ENCODE results near the gene ULK4.
A peak's percentile ranks its signal among the peaks of the same experiment; 100 is the strongest.
"Not testable (repeated sequence)": the region's sequence is repeated elsewhere in the genome, so short reads cannot be mapped to it uniquely, and the experiment has no call there.

The ULK4 gene

GRCh38 chr3:41690766-41691563 is 270.9 kb downstream of the ULK4 start:
- DNase-seq (ENCODE audit: low read depth) = no peak

- peak; percentile 79 for DNase-seq (ENCODE audit: low read depth)
Observed at GRCh38 chr3:41688595-41689380, 273.1 kb downstream of the ULK4 start.

DNA sequence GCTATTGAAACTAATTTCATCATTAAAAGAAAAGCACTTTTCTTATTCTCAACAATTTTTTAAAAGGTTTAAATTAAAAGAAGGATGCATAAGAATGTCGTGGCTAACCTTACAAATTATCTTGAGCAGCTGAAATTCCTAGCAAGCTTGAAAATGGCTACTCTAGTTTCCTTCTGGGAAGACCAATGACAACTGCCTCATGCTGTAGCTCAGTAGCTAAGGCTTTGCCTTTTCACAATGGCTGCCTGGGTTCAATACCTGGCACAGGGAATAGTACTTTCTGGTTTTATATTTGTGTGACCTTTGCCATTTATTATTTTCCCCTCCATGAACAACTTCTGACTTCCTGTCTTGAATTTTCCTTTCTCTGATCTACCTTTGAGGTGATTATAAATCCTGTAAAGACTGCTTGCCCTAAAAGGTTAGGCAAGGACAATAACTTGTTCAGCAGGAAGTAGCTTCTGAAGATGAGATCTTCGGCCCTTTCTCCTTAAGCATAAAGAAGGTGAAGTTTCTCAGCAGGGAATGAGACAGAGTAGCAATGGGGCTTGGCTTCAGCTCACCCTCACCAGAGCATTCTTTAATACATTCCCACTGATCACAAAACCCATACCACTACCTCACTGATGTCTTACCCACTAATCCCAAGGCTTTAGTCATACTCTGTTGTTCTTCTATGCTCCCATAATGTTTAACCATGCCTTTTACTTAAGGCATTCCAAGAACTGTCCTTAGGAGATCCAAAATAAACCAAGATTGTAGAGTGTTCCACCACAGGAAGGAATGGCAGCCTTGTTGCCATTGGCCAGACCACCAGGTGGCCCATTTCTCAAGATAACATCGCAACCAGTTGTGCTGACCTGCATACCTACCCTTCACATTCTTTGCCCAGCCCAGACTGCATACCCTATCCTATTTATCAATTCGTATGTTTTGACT is 276.8 kb downstream of the ULK4 start:
- DNase-seq (ENCODE audit: low read depth) = peak; percentile 53

DNA sequence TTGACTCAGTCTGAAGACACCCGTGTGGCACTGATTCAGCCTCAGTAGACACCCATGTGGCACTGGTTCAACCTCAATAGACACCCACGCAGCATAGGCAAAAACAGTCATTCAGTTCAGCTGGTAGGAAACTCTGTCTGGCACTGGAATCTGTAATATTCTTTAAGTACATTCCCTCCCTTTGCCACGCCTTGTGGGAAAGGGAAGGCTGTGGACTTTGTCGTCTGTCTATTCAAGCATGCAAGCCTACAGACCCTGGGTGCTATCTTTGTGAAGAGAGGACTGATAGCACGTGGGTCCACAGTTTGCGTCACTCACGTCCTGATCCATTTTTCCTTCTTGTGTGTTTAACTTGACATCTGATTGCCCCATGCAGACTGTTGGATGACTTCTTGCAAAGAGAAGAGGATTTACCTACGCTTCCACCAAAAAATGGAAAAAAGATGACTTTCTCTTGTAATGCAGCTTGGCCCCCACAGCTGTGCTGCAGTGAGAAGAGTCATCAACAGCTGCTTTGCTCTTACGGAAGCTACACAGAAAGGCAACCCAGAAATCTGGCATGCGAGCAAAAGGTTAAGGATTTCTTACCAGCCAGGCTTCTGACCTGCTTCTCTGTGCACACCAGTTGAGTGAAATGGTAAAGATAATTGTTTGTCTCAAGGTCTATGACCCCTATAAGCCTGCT is 278.1 kb downstream of the ULK4 start:
- DNase-seq (ENCODE audit: low read depth) = peak; percentile 38

GRCh38 chr3:41682996-41683395 is 278.9 kb downstream of the ULK4 start:
- DNase-seq (ENCODE audit: low read depth) = peak; percentile 87

- DNase-seq (ENCODE audit: low read depth) = no peak
Observed at GRCh38 chr3:41682382-41682781, 279.5 kb downstream of the ULK4 start.

GRCh38 chr3:41681479-41681878 is 280.4 kb downstream of the ULK4 start:
- DNase-seq (ENCODE audit: low read depth) = peak; percentile 97

- DNase-seq (ENCODE audit: low read depth) = no peak
Observed at GRCh38 chr3:41679374-41679773, 282.5 kb downstream of the ULK4 start.

DNA sequence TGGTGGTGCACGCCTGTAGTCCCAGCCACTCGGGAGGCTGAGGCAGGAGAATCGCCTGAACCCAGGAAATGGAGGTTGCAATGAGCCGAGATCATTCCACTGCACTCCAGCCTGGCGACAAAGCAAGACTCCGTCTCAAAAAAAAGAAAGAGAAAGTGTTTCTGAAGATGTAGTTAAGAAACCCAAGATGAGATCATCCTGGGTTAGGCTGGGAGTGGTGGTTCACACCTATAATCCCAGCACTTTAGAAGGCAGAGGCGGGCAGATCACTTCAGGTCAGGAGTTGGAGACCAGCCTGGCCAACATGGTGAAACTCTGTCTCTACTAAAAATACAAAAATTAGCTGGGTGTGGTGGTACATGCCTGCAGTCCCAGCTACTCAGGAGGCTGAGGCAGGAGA is 286.8 kb downstream of the ULK4 start:
- DNase-seq (ENCODE audit: low read depth) = not testable (repeated sequence)

- DNase-seq (ENCODE audit: low read depth) = peak; percentile 47
Observed at GRCh38 chr3:41674449-41674848, 287.5 kb downstream of the ULK4 start.

GRCh38 chr3:41673650-41674049 is 288.3 kb downstream of the ULK4 start:
- DNase-seq (ENCODE audit: low read depth) = peak; percentile 72

GRCh38 chr3:41668379-41668778 is 293.5 kb downstream of the ULK4 start:
- DNase-seq (ENCODE audit: low read depth) = no peak

DNA sequence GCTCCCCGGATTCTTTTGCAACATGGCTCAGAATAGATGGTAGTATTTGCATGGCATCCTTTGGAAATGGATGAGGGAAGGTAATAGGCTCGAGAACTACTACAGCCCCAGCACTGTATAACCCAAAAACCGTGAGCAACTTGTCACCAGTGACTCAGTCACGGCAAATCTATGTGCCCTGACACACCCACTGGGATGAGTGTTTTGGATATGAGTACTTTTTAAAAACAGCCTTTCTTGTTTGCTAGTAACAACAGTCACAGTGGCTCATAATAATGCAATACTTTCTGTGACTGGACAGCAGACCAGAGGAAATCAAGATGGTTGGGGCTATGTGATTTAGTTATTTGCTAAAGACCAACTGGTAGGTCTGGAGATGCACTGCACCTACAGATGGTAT is 299.6 kb downstream of the ULK4 start:
- no peak for DNase-seq (ENCODE audit: low read depth)

DNA sequence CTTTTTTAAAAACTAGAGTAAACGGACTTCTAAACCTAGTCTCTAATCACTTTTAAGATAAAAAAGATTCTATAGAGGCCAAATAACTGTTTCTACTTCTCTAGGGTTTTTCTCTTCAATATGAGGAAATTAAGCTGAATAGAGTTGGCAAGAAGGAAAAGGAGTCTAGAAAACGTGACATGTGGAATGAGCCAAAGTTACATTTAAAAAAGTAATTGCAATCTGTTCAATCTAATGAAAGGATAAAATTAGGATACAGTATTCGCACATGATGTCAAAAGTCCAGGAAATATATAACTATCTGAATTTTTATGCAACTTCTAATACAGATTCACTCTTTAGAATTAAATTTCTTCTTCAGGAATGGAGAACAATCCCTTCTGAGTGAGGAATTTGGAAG is 300.1 kb downstream of the ULK4 start:
- no peak for DNase-seq (ENCODE audit: low read depth)

DNA sequence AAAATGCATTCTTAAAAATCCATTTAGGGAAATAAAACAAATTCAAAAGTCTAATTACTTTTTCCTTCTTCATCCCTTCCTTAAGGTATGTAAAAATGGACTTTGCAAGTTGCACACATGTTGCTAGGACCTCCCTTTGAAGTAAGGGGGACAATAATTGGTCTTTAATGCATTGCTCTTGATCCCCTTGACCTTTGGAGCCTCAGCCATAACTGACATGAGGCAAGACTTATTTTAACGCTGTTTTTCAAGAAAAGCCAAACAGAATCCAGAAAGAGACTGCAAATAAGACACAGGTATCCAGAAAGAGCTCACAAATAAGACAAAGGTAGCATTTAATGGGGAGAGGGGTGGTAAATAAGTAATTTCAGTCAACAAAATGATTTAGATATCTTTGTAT is 301.4 kb downstream of the ULK4 start:
- no peak for DNase-seq (ENCODE audit: low read depth)

DNA sequence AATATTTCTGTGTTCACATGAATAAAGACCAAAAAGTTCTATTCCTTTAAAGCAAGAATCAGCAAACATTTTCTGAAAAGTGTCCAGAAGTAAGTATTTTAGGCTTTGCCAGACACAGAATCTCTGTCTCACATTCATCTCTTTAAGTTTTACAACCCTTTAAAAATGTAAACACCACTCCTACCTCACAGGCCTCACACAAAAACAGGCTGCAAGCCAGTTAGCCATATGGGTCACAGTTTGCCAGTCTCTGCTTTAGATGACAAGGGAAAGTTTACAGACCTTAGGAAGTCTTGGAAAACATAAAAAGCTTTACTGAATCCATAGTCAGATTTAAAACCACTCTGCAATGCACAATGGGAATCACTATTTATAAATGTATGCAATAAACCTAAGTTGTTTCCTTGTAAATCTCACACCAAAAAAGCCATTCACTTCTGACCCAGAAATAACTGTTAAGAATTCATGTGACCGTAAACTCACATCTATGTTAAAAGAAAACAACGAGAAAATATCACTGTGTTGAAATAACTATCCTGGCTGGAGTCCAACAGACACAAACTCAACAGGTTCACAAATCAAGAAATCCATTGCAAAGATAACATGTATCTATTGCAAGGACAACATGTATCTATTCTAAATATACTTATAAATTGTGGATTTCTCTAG is 308.2 kb downstream of the ULK4 start:
- DNase-seq (ENCODE audit: low read depth) = peak; percentile 55

DNA sequence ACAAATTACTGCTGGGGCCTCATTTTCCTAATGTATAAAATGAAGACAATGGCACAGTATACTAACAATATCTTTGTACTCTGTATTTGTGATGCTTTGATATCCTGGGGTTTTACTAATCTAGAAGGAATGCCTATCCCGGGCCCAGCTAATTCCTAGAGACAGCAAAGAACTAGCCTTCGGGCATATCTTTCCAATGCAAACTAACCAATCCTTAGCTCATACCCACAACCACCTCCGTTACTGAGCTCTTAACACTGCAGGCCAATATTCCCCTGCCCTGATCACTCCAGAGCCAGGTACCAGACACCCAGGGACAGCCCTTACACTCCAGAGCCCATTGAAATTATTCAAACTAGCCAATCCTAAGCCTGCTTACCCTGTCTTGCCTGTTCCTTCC is 309.0 kb downstream of the ULK4 start:
- peak; percentile 22 for DNase-seq (ENCODE audit: low read depth)

GRCh38 chr3:41652506-41652905 is 309.4 kb downstream of the ULK4 start:
- DNase-seq (ENCODE audit: low read depth) = no peak

- no peak for DNase-seq (ENCODE audit: low read depth)
Observed at GRCh38 chr3:41651718-41652117, 310.2 kb downstream of the ULK4 start.

DNA sequence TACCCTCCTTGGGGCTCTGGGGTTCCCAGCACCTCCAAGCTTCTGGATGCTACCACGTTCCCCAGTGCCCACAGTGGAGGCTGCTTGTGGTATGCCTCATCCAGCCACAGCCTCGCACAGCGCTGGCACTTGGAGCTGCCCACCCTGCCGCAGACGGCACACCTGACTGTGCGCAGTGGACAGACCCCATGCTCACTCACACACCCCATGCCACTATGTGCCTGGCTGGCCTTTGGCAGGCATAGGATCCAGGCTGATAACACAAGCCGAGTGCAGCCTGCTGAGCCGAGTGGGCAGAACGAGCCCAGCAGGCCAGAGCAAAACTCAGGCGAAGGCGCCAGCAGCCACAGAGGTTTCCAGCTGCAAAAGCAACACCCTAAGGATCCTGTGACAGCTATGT is 311.5 kb downstream of the ULK4 start:
- DNase-seq (ENCODE audit: low read depth) = no peak

DNA sequence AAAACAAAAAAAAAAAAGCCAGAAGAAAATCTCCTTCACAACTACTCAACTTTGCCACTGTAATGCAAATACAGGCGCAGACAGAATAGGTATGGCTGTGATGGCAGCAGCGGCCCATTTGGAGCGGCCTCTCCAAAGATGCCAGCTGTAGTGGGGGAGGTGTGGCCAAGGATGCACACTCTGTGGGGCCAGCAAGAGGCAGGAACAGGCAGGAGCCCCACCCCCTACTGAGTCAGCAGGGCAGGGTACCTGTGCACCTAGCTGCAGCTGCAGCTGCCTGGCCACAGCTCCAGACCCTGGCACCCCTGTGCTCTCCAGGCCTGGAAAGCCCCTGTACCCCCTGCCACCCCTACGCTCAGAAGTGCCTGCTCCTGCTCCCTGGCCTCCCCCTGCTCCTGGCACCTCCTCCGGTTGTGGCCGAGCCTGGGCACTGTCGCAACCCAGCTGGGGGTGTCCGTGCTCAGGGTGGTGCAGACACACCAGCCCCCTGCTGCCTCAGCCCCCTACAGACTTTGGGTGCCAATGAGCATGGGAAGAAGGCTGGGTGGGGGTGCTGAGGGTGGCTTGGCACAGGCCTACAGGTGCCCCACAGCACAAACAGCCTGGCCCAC is 312.7 kb downstream of the ULK4 start:
- DNase-seq (ENCODE audit: low read depth) = no peak
